Keratinocyte (primary cell): ENCODE results near the gene PDE3A. TPM values are rescaled to one million over a fixed set of nuclear protein-coding genes. Genes with fewer than 3 reads are reported as not detected.

ENCODE experiments used
- DNase-seq: peaks from one replicate; pipeline ENCODE4 v3.0.0-alpha.2; 2011; ENCODE audit warnings: low read depth, missing footprints, low spot score
- FAIRE-seq: peaks from 2 replicates; lab custom pipeline; 2011; peaks lifted over from hg19 to GRCh38; lab: Jason Lieb, UNC
- H2AFZ ChIP-seq: 2 replicates; pipeline ENCODE4 v1.6.0; 2012; ENCODE audit warnings: low read length, control low read depth, inconsistent platforms; ENCODE audit not compliant: control insufficient read depth
- H3K27ac ChIP-seq: 2 replicates; pipeline ENCODE4 v1.5.1; 2011; ENCODE audit warnings: low read length; ENCODE audit not compliant: control insufficient read depth, insufficient read depth
- H3K27me3 ChIP-seq: 3 replicates; pipeline ENCODE4 v1.6.0; 2011; ENCODE audit warnings: low read length; ENCODE audit not compliant: control insufficient read depth, insufficient read depth; ENCODE audit errors: extremely low read depth
- H3K36me3 ChIP-seq, 2 experiments: 2 replicates in 1 of 2; 3 replicates in 1 of 2; pipeline ENCODE4 v1.5.1; 2011; ENCODE audit warnings: low read length in 2 of 2, mild to moderate bottlenecking in 1 of 2; ENCODE audit not compliant: control insufficient read depth in 2 of 2, insufficient read depth in 2 of 2; ENCODE audit errors: extremely low read depth in 1 of 2
- H3K4me1 ChIP-seq: 3 replicates; pipeline ENCODE4 v1.5.1; 2011; ENCODE audit warnings: low read length; ENCODE audit not compliant: control insufficient read depth, insufficient read depth; ENCODE audit errors: extremely low read depth
- H3K4me2 ChIP-seq: 3 replicates; pipeline ENCODE4 v1.6.0; 2011; ENCODE audit warnings: low read depth, low read length; ENCODE audit not compliant: control insufficient read depth, insufficient read depth; ENCODE audit errors: extremely low read depth
- H3K4me3 ChIP-seq, 3 experiments: fragments of 200-600 bp in 1 of 3; sonication (generic) in 1 of 3; 2 replicates in 2 of 3; 3 replicates in 1 of 3; pipeline ENCODE4 v1.5.1; 2011 to 2016; ENCODE audit warnings: low read length in 3 of 3, mild to moderate bottlenecking in 3 of 3, control low read depth in 2 of 3, inconsistent platforms in 1 of 3, low read depth in 1 of 3, mixed read lengths in 1 of 3, mixed run types in 1 of 3, moderate library complexity in 1 of 3; ENCODE audit not compliant: control insufficient read depth in 2 of 3, insufficient read depth in 2 of 3; ENCODE audit errors: extremely low read depth in 1 of 3
- H3K79me2 ChIP-seq: 2 replicates; pipeline ENCODE4 v1.6.0; 2012; ENCODE audit warnings: low read length; ENCODE audit not compliant: control insufficient read depth, insufficient read depth
- H3K9ac ChIP-seq: 3 replicates; pipeline ENCODE4 v1.6.0; 2011; ENCODE audit warnings: low read length; ENCODE audit not compliant: control insufficient read depth, insufficient read depth; ENCODE audit errors: extremely low read depth
- H3K9me1 ChIP-seq: 3 replicates; pipeline ENCODE4 v1.6.0; 2011; ENCODE audit warnings: low read length; ENCODE audit not compliant: control insufficient read depth, insufficient read depth; ENCODE audit errors: extremely low read depth
- H3K9me3 ChIP-seq: 2 replicates; pipeline ENCODE4 v1.5.1; 2012; ENCODE audit warnings: low read depth, low read length; ENCODE audit not compliant: control insufficient read depth
- H4K20me1 ChIP-seq: 3 replicates; pipeline ENCODE4 v1.6.0; 2011; ENCODE audit warnings: low read length; ENCODE audit not compliant: control insufficient read depth, insufficient read depth; ENCODE audit errors: extremely low read depth
- EZH2 ChIP-seq: IDR thresholded peaks from one replicate; pipeline ENCODE4 v1.6.1; 2012; ENCODE audit warnings: inconsistent platforms, mild to moderate bottlenecking, low read length, moderate library complexity
- dilution Hi-C: fragments of 300-500 bp; cut with MboI; formaldehyde crosslinking; loops from one replicate; pipeline ENCODE4 v1.7.0; 2020; ENCODE audit warnings: low sequenced_read_pairs; ENCODE audit not compliant: extremely low pct_ligation_motif_present
- polyA plus RNA-seq, 5 experiments: library from polyadenylated mRNA; depleted of rRNA in 3 of 5; stranded (reverse) in 3 of 5; stranded (forward) in 1 of 5; unstranded in 1 of 5; fragments of >200 nt; gene quantifications; 1 replicate in 1 of 5; 2 replicates in 3 of 5; 3 replicates in 1 of 5; pipeline versions ENCODE4 v1.2.1 to v1.2.3, GENCODE V29; 2011 to 2012; ENCODE audit warnings: missing spikeins in 2 of 5, low read depth in 1 of 5, low replicate concordance in 1 of 5
- TF ChIP-seq, protein P1 (sequence below), 3 experiments: IDR thresholded peaks in 1 of 3; conservative IDR thresholded peaks in 1 of 3; optimal IDR thresholded peaks in 1 of 3; 2 replicates in 2 of 3; 3 replicates in 1 of 3; pipeline versions ENCODE3 to v1.5.1; 2011; ENCODE audit warnings: low read length in 3 of 3, mild to moderate bottlenecking in 3 of 3, moderate library complexity in 2 of 3, control low read depth in 1 of 3, inconsistent platforms in 1 of 3; ENCODE audit not compliant: insufficient read depth in 2 of 3; ENCODE audit errors: extremely low read depth in 1 of 3

PDE3A gene
- polyA plus RNA-seq, 1 donor (not counting 4 experiments of a cell fraction or from before 2014, with no cell fraction given) = 0.01 TPM

DNA sequence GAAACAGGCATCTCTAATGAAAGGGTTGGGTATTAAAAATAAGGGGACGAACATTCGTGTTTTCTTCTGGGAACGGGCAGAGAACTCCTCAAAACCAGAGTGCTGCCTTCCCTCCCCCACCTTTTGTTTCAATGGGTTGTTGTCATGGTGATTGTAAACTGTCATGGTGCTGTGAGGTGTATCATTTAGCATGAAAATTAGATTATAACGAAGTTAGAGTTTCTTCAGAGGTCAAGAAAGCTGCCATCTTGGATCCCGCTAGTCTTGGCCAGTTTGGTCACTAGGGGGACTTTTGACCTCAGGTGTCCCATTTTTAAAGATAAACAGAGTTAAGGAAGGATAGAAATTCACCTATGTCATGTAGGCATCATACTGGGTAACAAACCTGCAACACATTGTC, 123.0 kb downstream of the PDE3A start:
- no peak for FAIRE-seq

DNA sequence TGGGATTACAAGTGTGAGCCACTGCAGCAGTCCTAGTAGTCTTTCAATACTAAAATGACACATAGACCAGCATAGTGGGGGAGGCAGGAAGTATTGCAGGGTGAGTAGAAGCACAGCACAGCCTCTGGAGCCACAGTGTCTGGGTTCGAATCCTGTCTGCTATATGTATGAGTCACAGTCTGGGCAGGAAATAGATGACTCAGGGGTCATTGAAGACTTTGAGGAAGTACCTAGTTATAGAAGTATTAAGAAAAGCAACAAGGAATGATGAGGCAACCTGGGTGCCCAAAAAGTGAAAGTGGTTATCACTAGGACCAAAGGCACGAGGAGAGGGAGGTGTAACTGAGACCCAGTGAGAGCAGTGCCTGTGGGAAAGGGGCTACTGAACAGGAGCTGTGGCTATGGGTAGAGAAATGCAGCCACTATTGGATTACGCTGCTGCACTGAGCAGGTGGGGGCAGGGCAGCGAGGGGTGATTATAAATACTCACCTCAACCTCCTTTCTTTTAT, 124.0 kb downstream of the PDE3A start:
- Histone ChIP-seq H3K27me3 (no peaks in the 10 kb centered on the region), H4K20me1 (no peaks in the 10 kb centered on the region), H3K79me2 (no peaks in the 10 kb centered on the region), H3K9me3 (peaks cover 2% of the 10 kb centered on the region), H3K9me1 (no peaks in the 10 kb centered on the region), H3K4me2 (no peak overlapping the region), H3K4me1 (no peaks in the 10 kb centered on the region), H2AFZ (no peak overlapping the region), H3K9ac (no peak overlapping the region), H3K4me3 (no peak overlapping the region), H3K27ac (no peak overlapping the region), H3K36me3 (no peaks in the 10 kb centered on the region)
- no peak for TF ChIP-seq EZH2
- TF ChIP-seq, protein P1, sequence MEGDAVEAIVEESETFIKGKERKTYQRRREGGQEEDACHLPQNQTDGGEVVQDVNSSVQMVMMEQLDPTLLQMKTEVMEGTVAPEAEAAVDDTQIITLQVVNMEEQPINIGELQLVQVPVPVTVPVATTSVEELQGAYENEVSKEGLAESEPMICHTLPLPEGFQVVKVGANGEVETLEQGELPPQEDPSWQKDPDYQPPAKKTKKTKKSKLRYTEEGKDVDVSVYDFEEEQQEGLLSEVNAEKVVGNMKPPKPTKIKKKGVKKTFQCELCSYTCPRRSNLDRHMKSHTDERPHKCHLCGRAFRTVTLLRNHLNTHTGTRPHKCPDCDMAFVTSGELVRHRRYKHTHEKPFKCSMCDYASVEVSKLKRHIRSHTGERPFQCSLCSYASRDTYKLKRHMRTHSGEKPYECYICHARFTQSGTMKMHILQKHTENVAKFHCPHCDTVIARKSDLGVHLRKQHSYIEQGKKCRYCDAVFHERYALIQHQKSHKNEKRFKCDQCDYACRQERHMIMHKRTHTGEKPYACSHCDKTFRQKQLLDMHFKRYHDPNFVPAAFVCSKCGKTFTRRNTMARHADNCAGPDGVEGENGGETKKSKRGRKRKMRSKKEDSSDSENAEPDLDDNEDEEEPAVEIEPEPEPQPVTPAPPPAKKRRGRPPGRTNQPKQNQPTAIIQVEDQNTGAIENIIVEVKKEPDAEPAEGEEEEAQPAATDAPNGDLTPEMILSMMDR (optimal IDR thresholded peaks at IDR 0.05 in 1 of 3, IDR thresholded peaks at IDR 0.05 in 1 of 3, conservative IDR thresholded peaks at IDR 0.05 in 1 of 3; ENCODE audit: extremely low read depth in 1 of 3, insufficient read depth in 2 of 3, low read length in 3 of 3) = no peak
- dilution Hi-C loops = no loop called here
- DNase-seq = no peak
- no peak for FAIRE-seq

More for the DNA sequence above, 123.0 kb downstream of the PDE3A start:
- Histone ChIP-seq H3K4me3 (no peak overlapping the region), H3K9me1 (no peaks in the 10 kb centered on the region), H3K27me3 (no peaks in the 10 kb centered on the region), H3K36me3 (no peaks in the 10 kb centered on the region), H3K4me1 (no peaks in the 10 kb centered on the region), H2AFZ (no peak overlapping the region), H3K27ac (no peak overlapping the region), H3K9ac (no peak overlapping the region), H4K20me1 (no peaks in the 10 kb centered on the region), H3K79me2 (no peaks in the 10 kb centered on the region), H3K9me3 (peaks cover 2% of the 10 kb centered on the region), H3K4me2 (no peak overlapping the region)
- DNase-seq = no peak
- TF ChIP-seq, protein P1 (optimal IDR thresholded peaks at IDR 0.05 in 1 of 3, IDR thresholded peaks at IDR 0.05 in 1 of 3, conservative IDR thresholded peaks at IDR 0.05 in 1 of 3; ENCODE audit: extremely low read depth in 1 of 3, insufficient read depth in 2 of 3, low read length in 3 of 3) = no peak
- TF ChIP-seq EZH2 = no peak
- dilution Hi-C loops = no loop called here
